Activated naive CD4-positive, alpha-beta T cell treated with anti-CD3 and anti-CD28 coated beads, Interleukin-2, amount 10 ng/mL, durations not matched to agents 7 days and 5 days (primary cell): Measurements from ENCODE around the gene SSBP3.

Experiments
- CTCF ChIA-PET: fragments of 350-600 bp; sonication (Branson Sonifier 250); formaldehyde crosslinking; loops from one replicate; lab custom pipeline; 2021; ENCODE audit warnings: antibody characterized with exemption; lab: Charles Lee
- DNase-seq: peaks from one replicate; pipeline ENCODE4 v3.0.0-alpha.2; 2020
- H3K27ac Mint-ChIP-seq: one replicate; pipeline ENCODE4 v1.8.0; 2021; ENCODE audit warnings: mild to moderate bottlenecking, moderate library complexity, mixed read lengths
- H3K27me3 Mint-ChIP-seq: one replicate; pipeline ENCODE4 v1.8.0; 2021; ENCODE audit warnings: mild to moderate bottlenecking, mixed read lengths
- H3K36me3 Mint-ChIP-seq: one replicate; pipeline ENCODE4 v1.8.0; 2021; ENCODE audit warnings: mixed read lengths
- H3K4me1 Mint-ChIP-seq: one replicate; pipeline ENCODE4 v1.8.0; 2021; ENCODE audit warnings: mixed read lengths
- H3K4me3 Mint-ChIP-seq: one replicate; pipeline ENCODE4 v1.8.0; 2021; ENCODE audit warnings: mild to moderate bottlenecking, moderate library complexity, mixed read lengths
- H3K9me3 Mint-ChIP-seq: one replicate; pipeline ENCODE4 v1.8.0; 2021; ENCODE audit warnings: mixed read lengths

SSBP3 gene

GRCh38 chr1:54378874-54379554, 27.2 kb downstream of the SSBP3 start:
- H3K27ac Mint-ChIP-seq: peak overlapping the region; percentile 33
- H3K36me3 Mint-ChIP-seq: peaks cover 36% of the 10 kb centered on the region
- H3K27me3 Mint-ChIP-seq: no peaks in the 10 kb centered on the region
- peaks cover 61% of the 10 kb centered on the region for H3K4me1 Mint-ChIP-seq
- CTCF ChIA-PET: no interaction called here
- no peak for DNase-seq
- no peak overlapping the region for H3K4me3 Mint-ChIP-seq
- H3K9me3 Mint-ChIP-seq: no peaks in the 10 kb centered on the region

- no peak for DNase-seq
- H3K4me3 Mint-ChIP-seq: no peak overlapping the region
- no peaks in the 10 kb centered on the region for H3K27me3 Mint-ChIP-seq
- H3K9me3 Mint-ChIP-seq: no peaks in the 10 kb centered on the region
- no peak overlapping the region for H3K27ac Mint-ChIP-seq
- H3K4me1 Mint-ChIP-seq: peaks cover 67% of the 10 kb centered on the region
- CTCF ChIA-PET: no interaction called here
- peaks cover 36% of the 10 kb centered on the region for H3K36me3 Mint-ChIP-seq
Measured at GRCh38 chr1:54378157-54378873, 27.9 kb downstream of the SSBP3 start.

GRCh38 chr1:54377040-54377691, 29.0 kb downstream of the SSBP3 start:
- Mint-ChIP-seq H3K4me3 (no peak overlapping the region), H3K9me3 (no peaks in the 10 kb centered on the region), H3K27me3 (no peaks in the 10 kb centered on the region), H3K27ac (peak overlapping the region; percentile 0), H3K36me3 (peaks cover 36% of the 10 kb centered on the region), H3K4me1 (peaks cover 78% of the 10 kb centered on the region)
- no peak for DNase-seq
- CTCF ChIA-PET: no interaction called here

GRCh38 chr1:54376430-54377039, 29.7 kb downstream of the SSBP3 start:
- Mint-ChIP-seq H3K27ac (peak overlapping the region; percentile 61), H3K27me3 (no peaks in the 10 kb centered on the region), H3K4me3 (no peak overlapping the region), H3K9me3 (no peaks in the 10 kb centered on the region), H3K36me3 (peaks cover 37% of the 10 kb centered on the region), H3K4me1 (peaks cover 81% of the 10 kb centered on the region)
- CTCF ChIA-PET: no interaction called here
- DNase-seq: peak; percentile 42

- H3K9me3 Mint-ChIP-seq: no peaks in the 10 kb centered on the region
- DNase-seq: no peak
- peak overlapping the region; percentile 61 for H3K27ac Mint-ChIP-seq
- CTCF ChIA-PET: no interaction called here
- H3K4me3 Mint-ChIP-seq: no peak overlapping the region
- peaks cover 37% of the 10 kb centered on the region for H3K36me3 Mint-ChIP-seq
- peaks cover 85% of the 10 kb centered on the region for H3K4me1 Mint-ChIP-seq
- H3K27me3 Mint-ChIP-seq: no peaks in the 10 kb centered on the region
Measured at GRCh38 chr1:54375712-54376429, 30.3 kb downstream of the SSBP3 start.

- DNase-seq: no peak
- no peak overlapping the region for H3K27ac Mint-ChIP-seq
- peaks cover 81% of the 10 kb centered on the region for H3K4me1 Mint-ChIP-seq
Measured at GRCh38 chr1:54375298-54375697, 30.9 kb downstream of the SSBP3 start.

GRCh38 chr1:54374766-54375165, 31.4 kb downstream of the SSBP3 start:
- no peak overlapping the region for H3K27ac Mint-ChIP-seq

More at GRCh38 chr1:54375298-54375697, 30.9 kb downstream of the SSBP3 start:
- CTCF ChIA-PET: no interaction called here
- H3K36me3 Mint-ChIP-seq: peaks cover 37% of the 10 kb centered on the region
- no peaks in the 10 kb centered on the region for H3K9me3 Mint-ChIP-seq
- H3K27me3 Mint-ChIP-seq: no peaks in the 10 kb centered on the region
- H3K4me3 Mint-ChIP-seq: no peak overlapping the region

GRCh38 chr1:54372978-54373377, 33.2 kb downstream of the SSBP3 start:
- peaks cover 38% of the 10 kb centered on the region for H3K36me3 Mint-ChIP-seq
- no peak overlapping the region for H3K27ac Mint-ChIP-seq
- CTCF ChIA-PET: no interaction called here
- no peaks in the 10 kb centered on the region for H3K27me3 Mint-ChIP-seq
- no peaks in the 10 kb centered on the region for H3K9me3 Mint-ChIP-seq
- H3K4me1 Mint-ChIP-seq: peaks cover 64% of the 10 kb centered on the region
- no peak overlapping the region for H3K4me3 Mint-ChIP-seq
- DNase-seq: no peak

More at GRCh38 chr1:54374766-54375165, 31.4 kb downstream of the SSBP3 start:
- peaks cover 41% of the 10 kb centered on the region for H3K36me3 Mint-ChIP-seq
- H3K27me3 Mint-ChIP-seq: no peaks in the 10 kb centered on the region
- no peak overlapping the region for H3K4me3 Mint-ChIP-seq
- CTCF ChIA-PET: no interaction called here
- DNase-seq: no peak
- H3K9me3 Mint-ChIP-seq: no peaks in the 10 kb centered on the region
- H3K4me1 Mint-ChIP-seq: peaks cover 79% of the 10 kb centered on the region

GRCh38 chr1:54371942-54372275, 34.3 kb downstream of the SSBP3 start:
- H3K4me1 Mint-ChIP-seq: peaks cover 53% of the 10 kb centered on the region
- H3K9me3 Mint-ChIP-seq: no peaks in the 10 kb centered on the region
- H3K27me3 Mint-ChIP-seq: no peaks in the 10 kb centered on the region
- no peak for DNase-seq
- CTCF ChIA-PET: no interaction called here
- peaks cover 35% of the 10 kb centered on the region for H3K36me3 Mint-ChIP-seq
- peak overlapping the region; percentile 39 for H3K27ac Mint-ChIP-seq
- H3K4me3 Mint-ChIP-seq: no peak overlapping the region

- Mint-ChIP-seq H3K36me3 (peaks cover 32% of the 10 kb centered on the region), H3K4me1 (peaks cover 47% of the 10 kb centered on the region), H3K27ac (no peak overlapping the region), H3K27me3 (no peaks in the 10 kb centered on the region), H3K9me3 (no peaks in the 10 kb centered on the region), H3K4me3 (no peak overlapping the region)
- no peak for DNase-seq
- CTCF ChIA-PET: no interaction called here
Measured at GRCh38 chr1:54371038-54371941, 34.9 kb downstream of the SSBP3 start.

- Mint-ChIP-seq H3K9me3 (no peaks in the 10 kb centered on the region), H3K36me3 (peaks cover 35% of the 10 kb centered on the region), H3K4me3 (no peak overlapping the region), H3K27me3 (no peaks in the 10 kb centered on the region), H3K4me1 (peaks cover 42% of the 10 kb centered on the region), H3K27ac (no peak overlapping the region)
- CTCF ChIA-PET: no interaction called here
- DNase-seq: no peak
Measured at GRCh38 chr1:54370287-54370989, 35.8 kb downstream of the SSBP3 start.

- DNase-seq: no peak
- Mint-ChIP-seq H3K36me3 (peaks cover 32% of the 10 kb centered on the region), H3K27me3 (no peaks in the 10 kb centered on the region), H3K27ac (no peak overlapping the region), H3K4me3 (no peak overlapping the region), H3K4me1 (peaks cover 21% of the 10 kb centered on the region), H3K9me3 (no peaks in the 10 kb centered on the region)
- CTCF ChIA-PET: no interaction called here
Measured at GRCh38 chr1:54367613-54368012, 38.6 kb downstream of the SSBP3 start.

GRCh38 chr1:54365847-54366246, 40.3 kb downstream of the SSBP3 start:
- Mint-ChIP-seq H3K4me1 (peaks cover 12% of the 10 kb centered on the region), H3K4me3 (no peak overlapping the region), H3K9me3 (no peaks in the 10 kb centered on the region), H3K27me3 (no peaks in the 10 kb centered on the region), H3K27ac (no peak overlapping the region), H3K36me3 (peaks cover 27% of the 10 kb centered on the region)
- no peak for DNase-seq
- CTCF ChIA-PET: no interaction called here
